ENCODE data around the gene MACROD1. TPM values are rescaled to one million over a fixed set of nuclear protein-coding genes. Genes with fewer than 3 reads are reported as not detected.

The MACROD1 gene
- total and polyA plus RNA-seq, 10 of the 15 experiments (the other 5 are each of a cell fraction or from before 2014, with no cell fraction given), result 1.2 to 22.7 (median 11.3) TPM; not detected in 1

- no peaks in the 10 kb centered on the region for H3K36me3 ChIP-seq (ENCODE audit: control insufficient read depth in 2 of 2, insufficient read depth in 2 of 2, low read length in 1 of 2)
- no peaks in the 10 kb centered on the region for H4K20me1 ChIP-seq (ENCODE audit: control insufficient read depth, insufficient read depth)
- FAIRE-seq, result no peak
- H3K79me2 ChIP-seq (ENCODE audit: control insufficient read depth, insufficient read depth, low read length), result no peaks in the 10 kb centered on the region
- CTCF ChIA-PET, result no interaction called here
- RAD21 ChIA-PET (ENCODE audit: unreplicated experiment), result no interaction called here
- H3K4me3 ChIP-seq, result no peak overlapping the region
- POLR2A ChIA-PET, result interaction anchor here (0.7 kb wide), 1 partner anchor 318 kb away, joined by 3 read pairs; no protein-coding TSS in a partner anchor
- no peak for ATAC-seq
- H3K27ac ChIP-seq (ENCODE audit: control insufficient read depth, insufficient read depth), result no peak overlapping the region
- no peaks in the 10 kb centered on the region; a peak in 2 of 4 replicates for H3K27me3 ChIP-seq (replicated peaks in 1 of 2; ENCODE audit: control insufficient read depth in 2 of 2, insufficient read depth in 2 of 2, low read length in 1 of 2)
- SMC1A ChIA-PET (ENCODE audit: uncharacterized antibody, unreplicated experiment), result no interaction called here
- 53% methylated on average over 8 of the region's 8 CpGs for WGBS (ENCODE audit: insufficient coverage, insufficient replicate concordance, low lambda C conversion rate, missing lambda C conversion rate)
- no peaks in the 10 kb centered on the region for H3K4me1 ChIP-seq (ENCODE audit: control insufficient read depth, insufficient read depth, low read length)
- DNase-seq (ENCODE audit: low read depth, low spot score), result no peak
- BruUV-seq (replicated peaks), result no TSS peak
- intact Hi-C loops (cut with micrococcal nuclease; ENCODE audit: unreplicated experiment) (no loop called here), in situ Hi-C loops (cut with MboI) (no loop called here)
- TF ChIP-seq MEF2B (IDR thresholded peaks at IDR 0.05; ENCODE audit: partially characterized antibody, poor library complexity, severe bottlenecking) (no peak), POLR2AphosphoS5 (IDR thresholded peaks at IDR 0.05; ENCODE audit: low read length) (no peak)
- no peak overlapping the region for H3K9ac ChIP-seq (ENCODE audit: control insufficient read depth, insufficient read depth, low read length)
- no peaks in the 10 kb centered on the region for H3K9me3 ChIP-seq (replicated peaks; ENCODE audit: control insufficient read depth, insufficient read depth, low read length)
- no peak overlapping the region for H2AFZ ChIP-seq (ENCODE audit: control insufficient read depth, low read depth, low read length)
- no peak overlapping the region for H3K4me2 ChIP-seq (ENCODE audit: control insufficient read depth, insufficient read depth)
These were observed 89.2 kb downstream of the MACROD1 start for GRCh38 chr11:64076758-64077157.

- ChIA-PET SMC1A (ENCODE audit: uncharacterized antibody, unreplicated experiment) (no interaction called here), RAD21 (ENCODE audit: unreplicated experiment) (no interaction called here), POLR2A (no interaction called here), CTCF (no interaction called here)
- intact Hi-C loops (cut with micrococcal nuclease; ENCODE audit: unreplicated experiment) (no loop called here), in situ Hi-C loops (cut with MboI) (no loop called here)
- Histone ChIP-seq H3K4me1 (ENCODE audit: control insufficient read depth, insufficient read depth, low read length) (no peaks in the 10 kb centered on the region), H3K9ac (ENCODE audit: control insufficient read depth, insufficient read depth, low read length) (no peak overlapping the region), H3K4me3 (no peak overlapping the region), H2AFZ (ENCODE audit: control insufficient read depth, low read depth, low read length) (no peak overlapping the region), H3K9me3 (replicated peaks; ENCODE audit: control insufficient read depth, insufficient read depth, low read length) (no peaks in the 10 kb centered on the region), H3K36me3 (ENCODE audit: control insufficient read depth in 2 of 2, insufficient read depth in 2 of 2, low read length in 1 of 2) (no peaks in the 10 kb centered on the region), H3K4me2 (ENCODE audit: control insufficient read depth, insufficient read depth) (no peak overlapping the region), H3K27me3 (replicated peaks in 1 of 2; ENCODE audit: control insufficient read depth in 2 of 2, insufficient read depth in 2 of 2, low read length in 1 of 2) (no peaks in the 10 kb centered on the region; a peak in 1 of 4 replicates), H3K27ac (ENCODE audit: control insufficient read depth, insufficient read depth) (no peak overlapping the region), H3K79me2 (ENCODE audit: control insufficient read depth, insufficient read depth, low read length) (no peaks in the 10 kb centered on the region), H4K20me1 (ENCODE audit: control insufficient read depth, insufficient read depth) (no peaks in the 10 kb centered on the region)
- BruUV-seq (replicated peaks), result no TSS peak
- TF ChIP-seq USF1 (IDR thresholded peaks at IDR 0.05; ENCODE audit: borderline replicate concordance, extremely low read length, insufficient read depth, low read depth, low read length) (peak; percentile 17), YY1 (IDR thresholded peaks at IDR 0.05; ENCODE audit: low read depth, low read length) (no peak)
- 37% methylated on average over 10 of the region's 10 CpGs for WGBS (ENCODE audit: insufficient coverage, insufficient replicate concordance, low lambda C conversion rate, missing lambda C conversion rate)
- FAIRE-seq (no peak), DNase-seq (ENCODE audit: low read depth, low spot score) (no peak), ATAC-seq (no peak)
These were observed 91.7 kb downstream of the MACROD1 start for GRCh38 chr11:64074239-64074638.

All from GM12878 (cell line).